Measurements from ENCODE around the gene SEC31B.

SEC31B gene

GRCh38 chr10:100553929-100554328, 34.3 kb upstream of the SEC31B start:
- no peaks in the 10 kb centered on the region for H3K4me1 ChIP-seq (ENCODE audit: control insufficient read depth, insufficient read depth, low read length)
- H3K27me3 ChIP-seq (ENCODE audit: control insufficient read depth in 1 of 2, insufficient read depth in 2 of 2, low read length in 2 of 2), result no peaks in the 10 kb centered on the region
- peaks cover 31 to 42% of the 10 kb centered on the region in 2 donors for H3K36me3 ChIP-seq (ENCODE audit: control insufficient read depth in 2 of 2, insufficient read depth in 2 of 2, low read length in 2 of 2)
- no peak overlapping the region for H3K4me3 ChIP-seq (ENCODE audit: low read length in 2 of 2)
- no peak overlapping the region for H3K9ac ChIP-seq (ENCODE audit: low read length in 2 of 2)
- H3K9me3 ChIP-seq (ENCODE audit: control insufficient read depth in 2 of 2, low read length in 2 of 2), result no peaks in the 10 kb centered on the region
- no peak overlapping the region for H3K27ac ChIP-seq (ENCODE audit: low read length)

GRCh38 chr10:100551738-100552137, 32.1 kb upstream of the SEC31B start:
- Histone ChIP-seq H3K9ac (ENCODE audit: low read length in 2 of 2) (no peak overlapping the region), H3K27ac (ENCODE audit: low read length) (no peak overlapping the region), H3K4me3 (ENCODE audit: low read length in 2 of 2) (no peak overlapping the region), H3K4me1 (ENCODE audit: control insufficient read depth, insufficient read depth, low read length) (no peaks in the 10 kb centered on the region), H3K9me3 (ENCODE audit: control insufficient read depth in 2 of 2, low read length in 2 of 2) (no peaks in the 10 kb centered on the region), H3K36me3 (ENCODE audit: control insufficient read depth in 2 of 2, insufficient read depth in 2 of 2, low read length in 2 of 2) (peaks cover 46 to 49% of the 10 kb centered on the region in 2 donors), H3K27me3 (ENCODE audit: control insufficient read depth in 1 of 2, insufficient read depth in 2 of 2, low read length in 2 of 2) (no peaks in the 10 kb centered on the region)

GRCh38 chr10:100551196-100551595, 31.5 kb upstream of the SEC31B start:
- Histone ChIP-seq H3K4me3 (ENCODE audit: low read length in 2 of 2) (no peak overlapping the region), H3K27ac (ENCODE audit: low read length) (no peak overlapping the region), H3K4me1 (ENCODE audit: control insufficient read depth, insufficient read depth, low read length) (no peaks in the 10 kb centered on the region), H3K9ac (ENCODE audit: low read length in 2 of 2) (no peak overlapping the region), H3K9me3 (ENCODE audit: control insufficient read depth in 2 of 2, low read length in 2 of 2) (no peaks in the 10 kb centered on the region), H3K36me3 (ENCODE audit: control insufficient read depth in 2 of 2, insufficient read depth in 2 of 2, low read length in 2 of 2) (peaks cover 43 to 45% of the 10 kb centered on the region in 2 donors), H3K27me3 (ENCODE audit: control insufficient read depth in 1 of 2, insufficient read depth in 2 of 2, low read length in 2 of 2) (no peaks in the 10 kb centered on the region)

DNA sequence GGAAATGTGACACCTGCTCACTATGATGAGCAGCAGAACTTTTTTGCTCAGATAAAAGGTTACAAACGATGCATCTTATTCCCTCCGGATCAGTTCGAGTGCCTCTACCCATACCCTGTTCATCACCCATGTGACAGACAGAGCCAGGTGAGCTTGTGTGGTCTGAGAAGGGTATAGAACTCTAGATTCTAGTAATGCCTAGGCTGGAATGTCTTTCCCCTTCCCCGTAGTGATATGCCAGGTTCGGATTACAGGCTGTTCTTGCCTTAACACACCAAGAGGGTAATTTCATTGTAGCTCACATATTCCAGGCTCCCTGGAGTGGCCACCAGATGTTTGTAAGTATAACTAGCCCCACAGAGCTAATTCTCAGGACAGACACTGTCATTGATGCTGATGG, 25.3 kb upstream of the SEC31B start:
- H3K36me3 ChIP-seq (ENCODE audit: control insufficient read depth in 2 of 2, insufficient read depth in 2 of 2, low read length in 2 of 2), result peaks cover 58 to 70% of the 10 kb centered on the region in 2 donors

DNA sequence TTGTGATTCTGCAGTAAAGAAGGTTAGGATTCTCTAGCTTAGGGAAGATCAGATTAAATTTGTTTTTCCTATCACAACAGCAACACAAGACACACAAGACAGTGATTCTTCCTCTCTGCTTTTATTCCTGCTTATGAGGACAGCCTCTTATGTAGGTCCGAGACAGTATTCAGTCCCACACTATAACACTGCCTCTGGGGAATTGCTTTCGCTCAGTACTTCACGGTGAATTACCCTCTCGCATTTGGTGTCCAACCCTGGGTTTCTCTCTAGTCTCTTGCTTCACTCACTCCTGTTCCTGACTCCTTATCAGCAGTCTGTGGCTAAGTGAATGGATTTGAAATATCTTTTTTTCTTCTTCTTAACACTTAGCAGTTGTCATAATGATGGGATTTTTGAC, 17.8 kb upstream of the SEC31B start:
- Histone ChIP-seq H3K4me1 (ENCODE audit: control insufficient read depth, insufficient read depth, low read length) (peaks cover 12% of the 10 kb centered on the region), H3K4me3 (ENCODE audit: low read length in 2 of 2) (no peak overlapping the region), H3K27ac (ENCODE audit: low read length) (no peak overlapping the region), H3K9me3 (ENCODE audit: control insufficient read depth in 2 of 2, low read length in 2 of 2) (no peaks in the 10 kb centered on the region), H3K36me3 (ENCODE audit: control insufficient read depth in 2 of 2, insufficient read depth in 2 of 2, low read length in 2 of 2) (peaks cover 19% of the 10 kb centered on the region in 2 donors), H3K27me3 (ENCODE audit: control insufficient read depth in 1 of 2, insufficient read depth in 2 of 2, low read length in 2 of 2) (no peaks in the 10 kb centered on the region), H3K9ac (ENCODE audit: low read length in 2 of 2) (no peak overlapping the region)

More for the DNA sequence above, 25.3 kb upstream of the SEC31B start:
- no peak overlapping the region for H3K9ac ChIP-seq (ENCODE audit: low read length in 2 of 2)
- no peaks in the 10 kb centered on the region for H3K9me3 ChIP-seq (ENCODE audit: control insufficient read depth in 2 of 2, low read length in 2 of 2)
- H3K4me1 ChIP-seq (ENCODE audit: control insufficient read depth, insufficient read depth, low read length), result no peaks in the 10 kb centered on the region
- H3K27ac ChIP-seq (ENCODE audit: low read length), result no peak overlapping the region
- no peaks in the 10 kb centered on the region for H3K27me3 ChIP-seq (ENCODE audit: control insufficient read depth in 1 of 2, insufficient read depth in 2 of 2, low read length in 2 of 2)
- H3K4me3 ChIP-seq (ENCODE audit: low read length in 2 of 2), result no peak overlapping the region

- H3K9ac ChIP-seq (ENCODE audit: low read length in 2 of 2), result peak within 1 kb of the TSS; percentile 69 to 74
- no peaks in the 10 kb centered on the region for H3K9me3 ChIP-seq (ENCODE audit: control insufficient read depth in 2 of 2, low read length in 2 of 2)
- peaks cover 12% of the 10 kb centered on the region for H3K4me1 ChIP-seq (ENCODE audit: control insufficient read depth, insufficient read depth, low read length)
- peak within 1 kb of the TSS; percentile 62 for H3K27ac ChIP-seq (ENCODE audit: low read length)
- H3K4me3 ChIP-seq (ENCODE audit: low read length in 2 of 2), result peak within 1 kb of the TSS; percentile 84 to 87
- peaks cover 12 to 15% of the 10 kb centered on the region in 2 donors for H3K36me3 ChIP-seq (ENCODE audit: control insufficient read depth in 2 of 2, insufficient read depth in 2 of 2, low read length in 2 of 2)
- no peaks in the 10 kb centered on the region for H3K27me3 ChIP-seq (ENCODE audit: control insufficient read depth in 1 of 2, insufficient read depth in 2 of 2, low read length in 2 of 2)
Measured at GRCh38 chr10:100535715-100536353, 16.2 kb upstream of the SEC31B start, which contains the start of gene HIF1AN. Gene HIF1AN (plus strand): TSS chr10:100535943. CDS start chr10:100535959, 16 bp downstream.

- Histone ChIP-seq H3K27me3 (ENCODE audit: control insufficient read depth in 1 of 2, insufficient read depth in 2 of 2, low read length in 2 of 2) (no peaks in the 10 kb centered on the region), H3K9me3 (ENCODE audit: control insufficient read depth in 2 of 2, low read length in 2 of 2) (no peaks in the 10 kb centered on the region), H3K27ac (ENCODE audit: low read length) (no peak overlapping the region), H3K4me1 (ENCODE audit: control insufficient read depth, insufficient read depth, low read length) (peaks cover 14% of the 10 kb centered on the region), H3K4me3 (ENCODE audit: low read length in 2 of 2) (peak overlapping the region; percentile 84 to 87), H3K9ac (ENCODE audit: low read length in 2 of 2) (peak overlapping the region; percentile 30 to 69), H3K36me3 (ENCODE audit: control insufficient read depth in 2 of 2, insufficient read depth in 2 of 2, low read length in 2 of 2) (peaks cover 8 to 10% of the 10 kb centered on the region in 2 donors)
Measured at GRCh38 chr10:100535338-100535714, 15.7 kb upstream of the SEC31B start.

DNA sequence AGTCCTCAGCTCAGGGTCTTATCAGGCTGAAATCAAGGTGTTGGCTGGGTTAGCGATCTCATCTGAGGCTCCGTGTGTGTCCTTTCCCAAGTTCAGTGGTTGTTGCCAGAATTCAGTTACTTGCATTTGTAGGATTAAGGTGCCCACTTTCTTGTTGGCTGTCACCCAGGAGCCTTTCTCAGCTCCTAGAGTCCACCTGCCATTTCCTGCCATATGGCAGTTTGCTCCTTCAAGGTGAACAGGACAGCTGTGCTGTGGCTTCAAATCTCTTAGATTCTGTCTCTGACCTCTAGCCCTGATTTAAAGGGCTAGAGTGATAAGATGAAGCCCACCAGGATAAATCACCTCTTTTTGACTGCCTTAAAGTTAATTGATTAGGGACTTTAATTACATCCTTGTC, 15.1 kb upstream of the SEC31B start:
- Histone ChIP-seq H3K27me3 (ENCODE audit: control insufficient read depth in 1 of 2, insufficient read depth in 2 of 2, low read length in 2 of 2) (no peaks in the 10 kb centered on the region), H3K4me1 (ENCODE audit: control insufficient read depth, insufficient read depth, low read length) (peaks cover 20% of the 10 kb centered on the region), H3K9ac (ENCODE audit: low read length in 2 of 2) (peak overlapping the region in 1 of 2 donors; percentile 69), H3K4me3 (ENCODE audit: low read length in 2 of 2) (no peak overlapping the region), H3K36me3 (ENCODE audit: control insufficient read depth in 2 of 2, insufficient read depth in 2 of 2, low read length in 2 of 2) (peaks cover 5 to 8% of the 10 kb centered on the region in 2 donors), H3K9me3 (ENCODE audit: control insufficient read depth in 2 of 2, low read length in 2 of 2) (no peaks in the 10 kb centered on the region), H3K27ac (ENCODE audit: low read length) (no peak overlapping the region)

- H3K9me3 ChIP-seq (ENCODE audit: control insufficient read depth in 2 of 2, low read length in 2 of 2), result no peaks in the 10 kb centered on the region
- H3K27ac ChIP-seq (ENCODE audit: low read length), result no peak overlapping the region
- no peak overlapping the region for H3K4me3 ChIP-seq (ENCODE audit: low read length in 2 of 2)
- peaks cover 29% of the 10 kb centered on the region for H3K4me1 ChIP-seq (ENCODE audit: control insufficient read depth, insufficient read depth, low read length)
- H3K27me3 ChIP-seq (ENCODE audit: control insufficient read depth in 1 of 2, insufficient read depth in 2 of 2, low read length in 2 of 2), result no peaks in the 10 kb centered on the region
- peaks cover 3% of the 10 kb centered on the region in 2 donors for H3K36me3 ChIP-seq (ENCODE audit: control insufficient read depth in 2 of 2, insufficient read depth in 2 of 2, low read length in 2 of 2)
- H3K9ac ChIP-seq (ENCODE audit: low read length in 2 of 2), result no peak overlapping the region
Measured at GRCh38 chr10:100531761-100532160, 12.1 kb upstream of the SEC31B start.

- Histone ChIP-seq H3K4me1 (ENCODE audit: control insufficient read depth, insufficient read depth, low read length) (peaks cover 21% of the 10 kb centered on the region), H3K9me3 (ENCODE audit: control insufficient read depth in 2 of 2, low read length in 2 of 2) (no peaks in the 10 kb centered on the region), H3K9ac (ENCODE audit: low read length in 2 of 2) (peak within 1 kb of the TSS; percentile 97 to 98), H3K36me3 (ENCODE audit: control insufficient read depth in 2 of 2, insufficient read depth in 2 of 2, low read length in 2 of 2) (peaks cover 21 to 23% of the 10 kb centered on the region in 2 donors), H3K27ac (ENCODE audit: low read length) (peak within 1 kb of the TSS; percentile 80), H3K4me3 (ENCODE audit: low read length in 2 of 2) (peak within 1 kb of the TSS; percentile 95 to 99), H3K27me3 (ENCODE audit: control insufficient read depth in 1 of 2, insufficient read depth in 2 of 2, low read length in 2 of 2) (no peaks in the 10 kb centered on the region)
Measured at GRCh38 chr10:100529475-100530298, 10.0 kb upstream of the SEC31B start, which contains the start of gene NDUFB8. Gene NDUFB8 (minus strand): TSS chr10:100529871. CDS start chr10:100529851, 20 bp downstream.
